Activated T-cell treated with anti-CD3 and anti-CD28 coated beads for 24 hours (primary cell): Measurements from ENCODE around the gene ATXN7L3.
"Not testable (repeated sequence)": the region's sequence is repeated elsewhere in the genome, so short reads cannot be mapped to it uniquely, and the experiment has no call there.

Experiments used
- DNase-seq: peaks from one replicate; pipeline ENCODE4 v3.0.0-alpha.2; 2020; ENCODE audit warnings: low read depth

Gene ATXN7L3

GRCh38 chr17:44199553-44200477 is at the start of gene ATXN7L3:
ATXN7L3 (minus strand) TSS chr17:44199884; CDS start chr17:44198070, 1,814 bp downstream.
- DNase-seq = peak; percentile 99

GRCh38 chr17:44247876-44248736 is 48.4 kb upstream of the ATXN7L3 start:
- no peak for DNase-seq

- no peak for DNase-seq
Observed at GRCh38 chr17:44247440-44247841, 47.8 kb upstream of the ATXN7L3 start.

- DNase-seq = no peak
Observed at GRCh38 chr17:44241106-44241624, 41.5 kb upstream of the ATXN7L3 start.

- not testable (repeated sequence) for DNase-seq
Observed at GRCh38 chr17:44237886-44238285, 38.2 kb upstream of the ATXN7L3 start.

GRCh38 chr17:44236444-44236991 is 36.8 kb upstream of the ATXN7L3 start:
- no peak for DNase-seq

GRCh38 chr17:44235583-44235936 is 35.9 kb upstream of the ATXN7L3 start:
- no peak for DNase-seq

GRCh38 chr17:44233582-44233981 is 33.9 kb upstream of the ATXN7L3 start:
- no peak for DNase-seq

- DNase-seq = no peak
Observed at GRCh38 chr17:44232061-44232460, 32.4 kb upstream of the ATXN7L3 start.

GRCh38 chr17:44230140-44230539 is 30.5 kb upstream of the ATXN7L3 start:
- no peak for DNase-seq

- no peak for DNase-seq
Observed at GRCh38 chr17:44229090-44229489, 29.4 kb upstream of the ATXN7L3 start.

- DNase-seq = no peak
Observed at GRCh38 chr17:44223541-44224071, 23.9 kb upstream of the ATXN7L3 start.

GRCh38 chr17:44222112-44222869 is 22.6 kb upstream of the ATXN7L3 start:
- DNase-seq = no peak

GRCh38 chr17:44221862-44222111 is 22.1 kb upstream of the ATXN7L3 start:
- DNase-seq = no peak

GRCh38 chr17:44221084-44221861 is 21.6 kb upstream of the ATXN7L3 start:
- DNase-seq = peak; percentile 46

GRCh38 chr17:44220213-44221083 is 20.8 kb upstream of the ATXN7L3 start:
- peak; percentile 39 for DNase-seq

- DNase-seq = peak; percentile 57
Observed at GRCh38 chr17:44219616-44220212, 20.0 kb upstream of the ATXN7L3 start, which contains the start of gene UBTF. UBTF (minus strand) TSS chr17:44219675; CDS start chr17:44218229, 1,446 bp downstream.

- peak; percentile 57 for DNase-seq
Observed at GRCh38 chr17:44219108-44219615, 19.5 kb upstream of the ATXN7L3 start.
